Adrenal gland (tissue), 19 donors: Measurements from ENCODE around the gene WEE1. TPM values are rescaled to one million over a fixed set of nuclear protein-coding genes. Genes with fewer than 3 reads are reported as not detected.

Experiments
- DNase-seq, 7 donors: peaks; one replicate each; pipeline ENCODE4 v3.0.0-alpha.2; 2019 to 2020
- H3K27ac ChIP-seq, 5 donors: fragments of 200-600 bp; sonication (generic) in 4 of 5; 1 replicate in 3 of 5; 2 replicates in 2 of 5; pipeline versions ENCODE4 v1.5.1 to v1.8.0; 2016 to 2020; ENCODE audit warnings: mild to moderate bottlenecking in 1 of 5
- H3K27me3 ChIP-seq: fragments of 200-600 bp; 2 replicates; pipeline ENCODE4 v1.8.0; 2021
- H3K36me3 ChIP-seq, 2 donors: fragments of 200-600 bp; replicated peaks in 1 of 2; 1 replicate in 1 of 2; 2 replicates in 1 of 2; pipeline versions ENCODE4 v1.5.1 to v1.8.0; 2018 to 2022
- H3K4me1 ChIP-seq, 2 donors: fragments of 200-600 bp; replicated peaks in 1 of 2; 1 replicate in 1 of 2; 2 replicates in 1 of 2; pipeline versions ENCODE4 v1.5.1 to v1.8.0; 2018 to 2021
- H3K4me3 ChIP-seq, 4 donors: fragments of 200-600 bp; sonication (generic) in 3 of 4; one replicate each; pipeline ENCODE4 v1.5.1; 2016 to 2018
- H3K9me3 ChIP-seq, 3 donors: fragments of 200-600 bp; sonication (generic) in 1 of 3; replicated peaks in 1 of 3; 1 replicate in 2 of 3; 2 replicates in 1 of 3; pipeline versions ENCODE4 v1.5.1 to v1.8.0; 2016 to 2021
- CTCF ChIP-seq, 6 experiments: fragments of 450-650 bp in 4 of 6; fragments of 200-600 bp in 2 of 6; sonication (generic) in 1 of 6; IDR thresholded peaks; 1 replicate in 5 of 6; 2 replicates in 1 of 6; pipeline versions ENCODE4 v1.5.1 to v1.8.0; 2016 to 2021; ENCODE audit warnings: antibody characterized with exemption in 6 of 6, mild to moderate bottlenecking in 2 of 6, moderate library complexity in 1 of 6
- POLR2A ChIP-seq, 2 donors: fragments of 450-650 bp; IDR thresholded peaks; one replicate each; pipeline ENCODE4 v1.6.1; 2017; ENCODE audit warnings: antibody characterized with exemption in 2 of 2, mild to moderate bottlenecking in 2 of 2, moderate library complexity in 1 of 2
- WGBS, 4 donors: extraction: QIAGEN DNeasy Blood & Tissue Kit in 2 of 4; methylation state at CpG; one replicate each; pipeline versions ENCODE4 v1.1.5 to v1.1.7; 2013 to 2017; 5-methylcytosine and 5-hydroxymethylcytosine counted together
- intact Hi-C, 2 donors: fragments of 100-400 bp; cut with DNase I; formaldehyde crosslinking; loops; one replicate each; pipeline versions ENCODE4 v1.14.1 to v1.15.0; 2022 to 2023
- long read RNA-seq, 10 donors: library from polyadenylated mRNA in 3 of 10; unstranded in 2 of 10; stranded (forward) in 1 of 10; transcript quantifications; one replicate each; pipeline ENCODE4 v2.0.0 and lab custom pipeline, GENCODE V29; 2021 to 2026
- polyA plus RNA-seq, 3 donors: library from polyadenylated mRNA; stranded (reverse); fragments of 200-250 nt in 2 of 3; fragments of 350-450 nt in 1 of 3; fragmentation: Illumina TruSeq in 1 of 3; extraction: RNeasy Lipid Tissue Mini Kit (QIAGEN cat#74804) in 1 of 3; gene quantifications; one replicate each; pipeline ENCODE4 v1.2.3, GENCODE V29; 2013 to 2014
- total RNA-seq, 9 donors: library from RNA; depleted of rRNA in 4 of 9; stranded (reverse); fragments of >200 nt in 4 of 9; fragments of 120-200 nt in 1 of 9; fragmentation: NEBNext Ultra II Directional in 1 of 9; extraction: Animal tissue kit (Norgen Biotek cat#: 25700) in 1 of 9; gene quantifications; one replicate each; pipeline versions ENCODE4 v1.1.0 to v1.2.4, GENCODE V29; 2013 to 2023
- donor health status: healthy with polysubstance abuse.
- donor health status: Bipolar disorder and iron deficiency.
- donor health status: DM: yes; HTN: yes; CAD: no.
- donor health status: DM: no; HTN: no; CAD: no.
- donor health status: DM: no; HTN: no; CAD: no.
- donor health status: DM: yes; HTN: yes; CAD: no.

WEE1 gene
- total RNA-seq (10 to 100 TPM in 5 of 9 donors, 1 to 10 TPM in 4; 3.3 to 33.8 (median 10.0) TPM), polyA plus RNA-seq (10 to 100 TPM in 1 of 3 donors, 1 to 10 TPM in 2; 4.7 to 10.3 (median 4.7) TPM)
- long read RNA-seq, donor 1, partial matches to known transcripts: 13 of 13 reads
- long read RNA-seq, donor 1, other reads (novel, unspliced or antisense): 0 of 13 reads
- long read RNA-seq, donor 2, full-length matches to known transcripts: 2 of 2 reads
- long read RNA-seq, donor 2, partial matches to known transcripts: 0 of 2 reads
- long read RNA-seq, donor 2, other reads (novel, unspliced or antisense): 0 of 2 reads
- long read RNA-seq, donor 3, partial matches to known transcripts: 0 of 2 reads
- long read RNA-seq, donor 3, other reads (novel, unspliced or antisense): 0 of 2 reads
- long read RNA-seq, donor 4, partial matches to known transcripts: 2 of 4 reads
- long read RNA-seq, donor 4, other reads (novel, unspliced or antisense): 1 of 4 reads
- long read RNA-seq, donor 5, transcript WEE1-202 (11 exons, 2,799 nt): major isoform, 21 of 29 reads
- long read RNA-seq, donor 5, partial matches to known transcripts: 5 of 29 reads
- long read RNA-seq, donor 5, other reads (novel, unspliced or antisense): 3 of 29 reads
- long read RNA-seq, donor 6, partial matches to known transcripts: 0 of 1 reads
- long read RNA-seq, donor 6, other reads (novel, unspliced or antisense): 1 of 1 reads
- long read RNA-seq, donor 7: 0 reads
- long read RNA-seq, donor 8, partial matches to known transcripts: 0 of 3 reads
- long read RNA-seq, donor 8, other reads (novel, unspliced or antisense): 0 of 3 reads
- long read RNA-seq, donor 9, partial matches to known transcripts: 0 of 1 reads
- long read RNA-seq, donor 9, other reads (novel, unspliced or antisense): 0 of 1 reads
- long read RNA-seq, donor 10, partial matches to known transcripts: 0 of 1 reads
- long read RNA-seq, donor 10, other reads (novel, unspliced or antisense): 0 of 1 reads

- 0 to 2% (median 1%) methylated on average over 12 to 73 of the region's 73 CpGs for WGBS, 4 donors
- intact Hi-C loops: loop anchor here in 1 of 2 donors (5.0 to 10.0 kb wide), 2 partner anchors 34 to 48 kb away; no protein-coding TSS in a partner anchor
- no peak for TF ChIP-seq CTCF (IDR thresholded peaks at IDR 0.05)
- peak; percentile 54 to 70 for TF ChIP-seq POLR2A (IDR thresholded peaks at IDR 0.05)
- H3K4me3 ChIP-seq: peak within 1 kb of the TSS; percentile 16 to 92 (median 50)
- H3K4me1 ChIP-seq: peaks cover 0 to 25% of the 10 kb centered on the region in 2 donors
- peak within 1 kb of the TSS; percentile 83 to 96 (median 92) for H3K27ac ChIP-seq
- H3K36me3 ChIP-seq: no peaks in the 10 kb centered on the region
- DNase-seq: peak; percentile 98 to 99 (median 98)
- H3K27me3 ChIP-seq: no peaks in the 10 kb centered on the region
- H3K9me3 ChIP-seq: no peaks in the 10 kb centered on the region
Measured at GRCh38 chr11:9573052-9573774, at the start of gene WEE1. Gene WEE1, plus strand, starts transcription at chr11:9573670. Its CDS starts 264 bp downstream, at chr11:9573934.

GRCh38 chr11:9524001-9524400 lies 49.5 kb upstream of the WEE1 start:
- no peaks in the 10 kb centered on the region for H3K27me3 ChIP-seq
- no peak for DNase-seq
- H3K27ac ChIP-seq: no peak overlapping the region
- H3K4me3 ChIP-seq: no peak overlapping the region
- H3K4me1 ChIP-seq: peaks cover 21 to 26% of the 10 kb centered on the region in 2 donors
- TF ChIP-seq CTCF (IDR thresholded peaks at IDR 0.05) (no peak), POLR2A (IDR thresholded peaks at IDR 0.05) (no peak)
- H3K9me3 ChIP-seq: no peaks in the 10 kb centered on the region
- H3K36me3 ChIP-seq: peaks cover 0 to 15% of the 10 kb centered on the region in 2 donors
- intact Hi-C loops: loop anchor here in 1 of 2 donors (10.0 kb wide), 1 partner anchor 51 kb away; the partner anchor contains the start of gene WEE1
- 88 to 97% (median 94%) methylated on average over 2 of the region's 2 CpGs for WGBS, 4 donors

GRCh38 chr11:9525116-9525515 lies 48.4 kb upstream of the WEE1 start:
- intact Hi-C loops: loop anchor here in 1 of 2 donors (10.0 kb wide), 1 partner anchor 50 kb away; the partner anchor contains the start of gene WEE1
- no peak for DNase-seq

More at GRCh38 chr11:9525116-9525515, 48.4 kb upstream of the WEE1 start:
- Histone ChIP-seq H3K27me3 (no peaks in the 10 kb centered on the region), H3K9me3 (no peaks in the 10 kb centered on the region), H3K27ac (no peak overlapping the region), H3K4me3 (no peak overlapping the region), H3K36me3 (peaks cover 0 to 8% of the 10 kb centered on the region in 2 donors), H3K4me1 (peaks cover 21 to 33% of the 10 kb centered on the region in 2 donors)
- 86 to 96% (median 89%) methylated on average over 3 of the region's 3 CpGs for WGBS, 4 donors
- TF ChIP-seq CTCF (IDR thresholded peaks at IDR 0.05): no peak
- TF ChIP-seq POLR2A (IDR thresholded peaks at IDR 0.05): no peak
